Left ventricle myocardium inferior (tissue), 1 donor: ENCODE measurements around the gene S100A2. TPM values are rescaled to one million over a fixed set of nuclear protein-coding genes. Genes with fewer than 3 reads are reported as not detected.

Experiments
- DNase-seq: peaks from one replicate; pipeline ENCODE4 v3.0.0-alpha.2; 2020
- H3K27ac ChIP-seq: fragments of 200-600 bp; replicated peaks from 2 replicates; pipeline ENCODE4 v1.8.0; 2021
- H3K27me3 ChIP-seq: fragments of 200-600 bp; 2 replicates; pipeline ENCODE4 v1.8.0; 2021; ENCODE audit warnings: low read depth
- H3K36me3 ChIP-seq: fragments of 200-600 bp; 2 replicates; pipeline ENCODE4 v1.8.0; 2021
- H3K4me1 ChIP-seq: fragments of 200-600 bp; 2 replicates; pipeline ENCODE4 v1.8.0; 2021
- H3K4me3 ChIP-seq: fragments of 200-600 bp; 2 replicates; pipeline ENCODE4 v1.8.0; 2021; ENCODE audit warnings: mild to moderate bottlenecking, moderate library complexity
- H3K9me3 ChIP-seq: fragments of 200-600 bp; replicated peaks from 2 replicates; pipeline ENCODE4 v1.8.0; 2021
- CTCF ChIP-seq: fragments of 200-600 bp; IDR thresholded peaks from 2 replicates; pipeline ENCODE4 v1.8.0; 2021; ENCODE audit warnings: antibody characterized with exemption, mild to moderate bottlenecking, borderline replicate concordance
- intact Hi-C: fragments of 100-400 bp; cut with micrococcal nuclease; formaldehyde crosslinking; loops from one replicate; pipeline ENCODE4 v1.11.0; 2022
- total RNA-seq: library from RNA; stranded (reverse); fragmentation: NEBNext Ultra II Directional; extraction: Animal tissue kit (Norgen Biotek cat#: 25700); gene quantifications from one replicate; pipeline ENCODE4 v1.2.1, GENCODE V29; 2021
- donor health status: DM: no; HTN: yes; CAD: no; lungs with severe emphysema.

The S100A2 gene
- total RNA-seq, 1 donor from 2014 or later, result 2.7 TPM

GRCh38 chr1:153546371-153546770 is 19.3 kb downstream of the S100A2 start:
- no peak for TF ChIP-seq CTCF
- H3K27ac ChIP-seq, result peak overlapping the region; percentile 90
- no peaks in the 10 kb centered on the region for H3K36me3 ChIP-seq
- intact Hi-C loops, result no loop called here
- H3K9me3 ChIP-seq, result no peaks in the 10 kb centered on the region
- H3K27me3 ChIP-seq, result no peaks in the 10 kb centered on the region
- DNase-seq, result no peak
- H3K4me3 ChIP-seq, result peak overlapping the region; percentile 66
- H3K4me1 ChIP-seq, result peaks cover 88% of the 10 kb centered on the region

GRCh38 chr1:153545067-153546055 is 20.3 kb downstream of the S100A2 start, which contains the start of gene S100A4:
S100A4 (minus strand) TSS chr1:153545806; CDS start chr1:153544794, 1,012 bp downstream.
- Histone ChIP-seq H3K27me3 (no peaks in the 10 kb centered on the region), H3K9me3 (no peaks in the 10 kb centered on the region), H3K4me3 (peak within 1 kb of the TSS; percentile 66), H3K36me3 (no peaks in the 10 kb centered on the region), H3K4me1 (peaks cover 82% of the 10 kb centered on the region), H3K27ac (peak within 1 kb of the TSS; percentile 90)
- intact Hi-C loops, result no loop called here
- peak; percentile 93 for DNase-seq
- no peak for TF ChIP-seq CTCF

GRCh38 chr1:153544453-153545066 is 21.1 kb downstream of the S100A2 start:
- no peak for TF ChIP-seq CTCF
- H3K36me3 ChIP-seq, result no peaks in the 10 kb centered on the region
- no peaks in the 10 kb centered on the region for H3K27me3 ChIP-seq
- peak overlapping the region; percentile 66 for H3K4me3 ChIP-seq
- H3K9me3 ChIP-seq, result no peaks in the 10 kb centered on the region
- peak overlapping the region; percentile 90 for H3K27ac ChIP-seq
- DNase-seq, result no peak
- peaks cover 74% of the 10 kb centered on the region for H3K4me1 ChIP-seq
- intact Hi-C loops, result no loop called here

GRCh38 chr1:153543736-153544135 is 21.9 kb downstream of the S100A2 start:
- Histone ChIP-seq H3K9me3 (no peaks in the 10 kb centered on the region), H3K4me1 (peaks cover 65% of the 10 kb centered on the region), H3K36me3 (no peaks in the 10 kb centered on the region), H3K27me3 (no peaks in the 10 kb centered on the region), H3K4me3 (peak overlapping the region; percentile 66), H3K27ac (peak overlapping the region; percentile 90)
- no peak for DNase-seq
- intact Hi-C loops, result no loop called here
- TF ChIP-seq CTCF, result no peak

GRCh38 chr1:153542956-153543711 is 22.5 kb downstream of the S100A2 start:
- DNase-seq, result no peak
- intact Hi-C loops, result no loop called here

More at GRCh38 chr1:153542956-153543711, 22.5 kb downstream of the S100A2 start:
- H3K9me3 ChIP-seq, result no peaks in the 10 kb centered on the region
- no peaks in the 10 kb centered on the region for H3K27me3 ChIP-seq
- H3K4me3 ChIP-seq, result peak overlapping the region; percentile 66
- H3K36me3 ChIP-seq, result no peaks in the 10 kb centered on the region
- TF ChIP-seq CTCF, result no peak
- peaks cover 59% of the 10 kb centered on the region for H3K4me1 ChIP-seq
- H3K27ac ChIP-seq, result no peak overlapping the region
